ENCODE results near the gene SSC4D.
"Not testable (repeated sequence)": the region's sequence is repeated elsewhere in the genome, so short reads cannot be mapped to it uniquely, and the experiment has no call there.

Gene SSC4D

GRCh38 chr7:76409537-76409936 lies at the start of gene SSC4D:
Gene SSC4D (minus strand): TSS chr7:76409697. CDS start chr7:76404439, 5,258 bp downstream.
- no peak for DNase-seq (ENCODE audit: low spot score)

- not testable (repeated sequence) for DNase-seq (ENCODE audit: low spot score)
Measured at GRCh38 chr7:76458504-76458903, 49.0 kb upstream of the SSC4D start.

- DNase-seq (ENCODE audit: low spot score): not testable (repeated sequence)
Measured at GRCh38 chr7:76457017-76457416, 47.5 kb upstream of the SSC4D start.

- not testable (repeated sequence) for DNase-seq (ENCODE audit: low spot score)
Measured at GRCh38 chr7:76445577-76446008, 36.1 kb upstream of the SSC4D start.

- not testable (repeated sequence) for DNase-seq (ENCODE audit: low spot score)
Measured at GRCh38 chr7:76443846-76444245, 34.3 kb upstream of the SSC4D start.

GRCh38 chr7:76442664-76443446 lies 33.4 kb upstream of the SSC4D start:
- not testable (repeated sequence) for DNase-seq (ENCODE audit: low spot score)

- not testable (repeated sequence) for DNase-seq (ENCODE audit: low spot score)
Measured at GRCh38 chr7:76441792-76442191, 32.3 kb upstream of the SSC4D start.

- not testable (repeated sequence) for DNase-seq (ENCODE audit: low spot score)
Measured at GRCh38 chr7:76440404-76440803, 30.9 kb upstream of the SSC4D start.

GRCh38 chr7:76439120-76439888 lies 29.8 kb upstream of the SSC4D start:
- not testable (repeated sequence) for DNase-seq (ENCODE audit: low spot score)

- not testable (repeated sequence) for DNase-seq (ENCODE audit: low spot score)
Measured at GRCh38 chr7:76437873-76438272, 28.4 kb upstream of the SSC4D start.

GRCh38 chr7:76430836-76431235 lies 21.3 kb upstream of the SSC4D start:
- DNase-seq (ENCODE audit: low spot score): no peak

GRCh38 chr7:76430211-76430610 lies 20.7 kb upstream of the SSC4D start:
- DNase-seq (ENCODE audit: low spot score): no peak

GRCh38 chr7:76428868-76429805 lies 19.6 kb upstream of the SSC4D start:
- DNase-seq (ENCODE audit: low spot score): no peak

GRCh38 chr7:76428149-76428823 lies 18.8 kb upstream of the SSC4D start:
- no peak for DNase-seq (ENCODE audit: low spot score)

- DNase-seq (ENCODE audit: low spot score): no peak
Measured at GRCh38 chr7:76427635-76428034, 18.1 kb upstream of the SSC4D start.

- DNase-seq (ENCODE audit: low spot score): no peak
Measured at GRCh38 chr7:76426246-76426645, 16.7 kb upstream of the SSC4D start.

GRCh38 chr7:76425558-76425957 lies 16.1 kb upstream of the SSC4D start:
- not testable (repeated sequence) for DNase-seq (ENCODE audit: low spot score)

GRCh38 chr7:76425156-76425555 lies 15.7 kb upstream of the SSC4D start:
- DNase-seq (ENCODE audit: low spot score): no peak

GRCh38 chr7:76424413-76425111 lies 15.1 kb upstream of the SSC4D start, which contains the start of gene ZP3:
Gene ZP3 (plus strand): TSS chr7:76424950. CDS start chr7:76424965, 15 bp downstream.
- DNase-seq (ENCODE audit: low spot score): no peak

- DNase-seq (ENCODE audit: low spot score): no peak
Measured at GRCh38 chr7:76423666-76424412, 14.3 kb upstream of the SSC4D start.

All from COLO829 (cell line).